Upper lobe of right lung (tissue), 1 donor: Measurements from ENCODE around the gene TUBB. TPM values are rescaled to one million over a fixed set of nuclear protein-coding genes. Genes with fewer than 3 reads are reported as not detected.

Experiments used
- ATAC-seq: fragments of 200-7000 bp; cut with Tn5 transposase; one replicate; pipeline ENCODE4 v1.9.1; 2020; ENCODE audit warnings: mild to moderate bottlenecking, moderate library complexity
- DNase-seq: peaks from one replicate; pipeline ENCODE4 v3.0.0-alpha.2; 2020
- H3K27ac ChIP-seq: fragments of 200-600 bp; one replicate; pipeline ENCODE4 v1.8.0; 2022
- H3K27me3 ChIP-seq: fragments of 200-600 bp; one replicate; pipeline ENCODE4 v1.8.0; 2022; ENCODE audit warnings: mild to moderate bottlenecking
- H3K36me3 ChIP-seq: fragments of 200-600 bp; one replicate; pipeline ENCODE4 v1.8.0; 2022
- H3K4me1 ChIP-seq: fragments of 200-600 bp; one replicate; pipeline ENCODE4 v1.8.0; 2022
- H3K4me3 ChIP-seq: fragments of 200-600 bp; one replicate; pipeline ENCODE4 v1.8.0; 2022; ENCODE audit warnings: mild to moderate bottlenecking
- H3K9me3 ChIP-seq: fragments of 200-600 bp; one replicate; pipeline ENCODE4 v1.8.0; 2022
- CTCF ChIP-seq: fragments of 200-600 bp; IDR thresholded peaks from one replicate; pipeline ENCODE4 v1.8.0; 2022; ENCODE audit warnings: antibody characterized with exemption
- intact Hi-C: fragments of 100-400 bp; cut with DNase I; formaldehyde crosslinking; loops from one replicate; pipeline ENCODE4 v1.11.0; 2022
- total RNA-seq: library from RNA; stranded (reverse); fragmentation: NEBNext Ultra II Directional; extraction: Animal tissue kit (Norgen Biotek cat#: 25700); gene quantifications from one replicate; pipeline ENCODE4 v1.2.1, GENCODE V29; 2021
- donor health status: DM: no; HTN: yes; CAD: no; lungs with severe emphysema.

TUBB gene
- total RNA-seq, 1 donor from 2014 or later: 243 TPM

DNA sequence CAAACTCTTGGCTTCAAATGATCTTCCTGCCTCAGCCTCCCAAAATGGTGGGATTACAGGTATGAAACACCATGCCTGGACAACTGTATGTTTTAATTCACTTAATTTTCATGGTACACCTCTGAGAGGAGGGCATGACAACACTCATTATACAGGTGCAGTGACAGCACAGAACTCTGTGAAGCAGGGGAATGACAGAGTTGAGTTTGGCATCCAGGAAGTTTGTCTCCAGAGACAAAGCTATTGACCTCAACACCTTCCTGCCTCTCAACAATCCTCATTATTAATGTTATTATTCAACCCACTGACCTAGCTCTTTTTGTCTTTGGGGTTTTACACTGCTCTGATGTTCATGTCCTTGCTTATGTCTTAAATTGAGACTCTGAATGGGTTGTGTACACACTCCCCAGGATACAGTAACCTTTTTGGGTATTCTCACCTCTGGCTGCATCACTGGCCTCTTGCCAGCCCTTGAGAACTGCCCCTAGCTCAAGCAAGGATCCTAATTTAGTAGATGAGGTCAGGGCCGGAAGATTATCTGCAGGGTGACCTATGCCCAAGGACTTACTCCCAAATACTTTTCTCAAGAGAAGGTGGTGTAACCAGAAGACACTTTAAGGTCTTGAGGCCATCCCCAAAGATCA is 37.2 kb downstream of the TUBB start:
- ATAC-seq (no peak), DNase-seq (no peak)
- Histone ChIP-seq H3K36me3 (no peaks in the 10 kb centered on the region), H3K9me3 (no peaks in the 10 kb centered on the region), H3K4me1 (peaks cover 26% of the 10 kb centered on the region), H3K4me3 (no peak overlapping the region), H3K27me3 (no peaks in the 10 kb centered on the region), H3K27ac (no peak overlapping the region)
- intact Hi-C loops: no loop called here
- TF ChIP-seq CTCF: no peak

DNA sequence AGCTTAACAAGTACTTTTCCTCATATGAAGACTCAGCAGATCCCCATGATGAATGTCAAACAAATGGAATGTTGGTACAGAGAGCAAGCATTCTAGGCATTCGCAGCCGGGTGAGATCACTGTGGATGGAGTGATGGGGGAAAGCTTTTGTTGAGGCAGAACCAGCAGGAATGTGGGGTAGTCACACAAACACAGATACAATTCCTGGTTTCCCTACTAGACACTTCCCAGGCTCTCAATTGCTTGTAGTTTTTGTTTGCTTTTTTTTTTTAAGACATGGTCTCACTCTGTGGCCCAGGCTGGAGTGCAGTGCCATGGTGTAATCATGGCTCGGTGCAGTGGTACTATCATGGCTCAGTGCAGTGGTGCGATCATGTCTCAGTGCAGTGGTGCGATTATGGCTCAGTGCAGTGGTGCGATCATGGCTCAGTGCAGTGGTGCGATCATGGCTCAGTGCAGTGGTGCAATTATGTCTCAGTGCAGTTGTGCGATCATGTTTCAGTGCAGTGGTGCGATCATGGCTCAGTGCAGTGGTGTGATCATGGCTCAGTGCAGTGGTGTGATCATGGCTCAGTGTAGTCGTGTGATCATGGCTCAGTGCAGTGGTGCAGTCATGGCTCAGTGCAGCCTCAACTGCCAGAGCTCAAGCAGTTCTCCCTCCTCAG is 39.6 kb downstream of the TUBB start:
- ATAC-seq: peak; percentile 86
- H3K4me3 ChIP-seq: no peak overlapping the region
- H3K27ac ChIP-seq: peak overlapping the region; percentile 42
- H3K36me3 ChIP-seq: no peaks in the 10 kb centered on the region
- no peak for DNase-seq
- H3K9me3 ChIP-seq: no peaks in the 10 kb centered on the region
- H3K4me1 ChIP-seq: peaks cover 32% of the 10 kb centered on the region
- no peak for TF ChIP-seq CTCF
- intact Hi-C loops: no loop called here
- no peaks in the 10 kb centered on the region for H3K27me3 ChIP-seq

- no peak overlapping the region for H3K4me3 ChIP-seq
- no peak for TF ChIP-seq CTCF
- peak overlapping the region; percentile 9 for H3K27ac ChIP-seq
- ATAC-seq: no peak
- no peak for DNase-seq
- peaks cover 31% of the 10 kb centered on the region for H3K4me1 ChIP-seq
- no peaks in the 10 kb centered on the region for H3K9me3 ChIP-seq
- intact Hi-C loops: no loop called here
- H3K27me3 ChIP-seq: no peaks in the 10 kb centered on the region
- no peaks in the 10 kb centered on the region for H3K36me3 ChIP-seq
Measured at GRCh38 chr6:30760549-30760948, 40.4 kb downstream of the TUBB start.

- Histone ChIP-seq H3K27me3 (no peaks in the 10 kb centered on the region), H3K36me3 (no peaks in the 10 kb centered on the region), H3K4me3 (no peak overlapping the region), H3K9me3 (no peaks in the 10 kb centered on the region), H3K4me1 (peaks cover 28% of the 10 kb centered on the region), H3K27ac (no peak overlapping the region)
- no peak for TF ChIP-seq CTCF
- ATAC-seq (no peak), DNase-seq (no peak)
- intact Hi-C loops: no loop called here
Measured at GRCh38 chr6:30761791-30762429, 41.8 kb downstream of the TUBB start.

DNA sequence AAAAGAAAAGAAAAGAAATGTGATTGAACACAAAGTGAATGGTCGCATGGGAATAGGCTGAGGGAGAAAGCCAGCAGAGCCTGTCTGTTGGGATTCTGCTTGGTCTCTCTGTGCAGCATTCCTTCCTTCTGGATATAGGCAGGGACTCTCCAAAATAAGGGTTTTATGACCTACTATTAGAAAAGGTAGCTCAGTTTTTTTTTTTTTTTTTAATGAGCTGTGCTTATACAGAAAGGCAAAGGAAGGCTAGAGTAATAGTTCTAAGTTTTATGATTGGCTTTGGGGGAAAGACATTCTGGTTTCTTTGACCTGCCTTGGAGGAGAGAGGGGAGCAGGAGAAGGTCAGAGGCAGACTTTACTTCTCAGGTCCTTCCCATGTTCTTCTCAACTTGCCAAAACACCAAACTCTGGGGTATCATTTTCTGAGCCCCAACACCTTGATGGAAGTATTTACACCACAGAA is 43.0 kb downstream of the TUBB start:
- no peak for DNase-seq
- Histone ChIP-seq H3K9me3 (no peaks in the 10 kb centered on the region), H3K27ac (no peak overlapping the region), H3K36me3 (no peaks in the 10 kb centered on the region), H3K27me3 (no peaks in the 10 kb centered on the region), H3K4me1 (peaks cover 28% of the 10 kb centered on the region), H3K4me3 (no peak overlapping the region)
- intact Hi-C loops: no loop called here
- no peak for ATAC-seq
- TF ChIP-seq CTCF: no peak
